ENCODE data around the gene CFAP58. TPM values are rescaled to one million over a fixed set of nuclear protein-coding genes. Genes with fewer than 3 reads are reported as not detected.

The CFAP58 gene
- total and polyA plus RNA-seq, 4 donors: 0.01 to 0.09 (median 0.08) TPM; not detected in 1

DNA sequence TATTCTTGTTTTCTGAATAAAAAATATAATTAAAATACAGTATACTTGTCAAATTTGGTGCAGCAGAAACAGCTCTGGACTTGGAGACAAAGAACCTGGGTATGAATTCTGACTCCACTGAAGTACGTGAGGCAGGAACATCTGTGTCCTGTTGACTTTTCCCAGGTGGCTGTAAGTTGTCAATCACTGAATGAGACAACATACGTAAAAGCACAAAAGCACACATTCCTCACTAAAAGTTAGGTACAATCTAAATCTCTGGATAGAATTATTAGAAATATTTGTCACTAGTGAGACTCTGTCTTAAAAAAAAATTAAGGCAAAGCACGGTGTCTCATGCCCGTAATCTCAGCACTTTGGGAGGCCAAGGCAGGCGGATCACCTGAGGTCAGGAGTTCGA is 18.1 kb downstream of the CFAP58 start:
- Histone ChIP-seq H3K36me3 (ENCODE audit: control insufficient read depth in 4 of 4, insufficient read depth in 3 of 4, low read depth in 1 of 4, low read length in 3 of 4) (no peaks in the 10 kb centered on the region), H3K4me3 (ENCODE audit: low read depth in 1 of 3, low read length in 3 of 3) (no peak overlapping the region), H3K27ac (ENCODE audit: low read depth in 1 of 2, low read length in 2 of 2) (no peak overlapping the region), H3K27me3 (ENCODE audit: control insufficient read depth in 4 of 4, insufficient read depth in 4 of 4, low read length in 3 of 4) (peaks cover 0 to 8% (median 3%) of the 10 kb centered on the region in 4 donors), H3K9me3 (ENCODE audit: control insufficient read depth in 4 of 4, low read length in 3 of 4) (peaks cover 0 to 7% (median 4%) of the 10 kb centered on the region in 4 donors), H3K9ac (ENCODE audit: low read depth in 1 of 2, low read length in 2 of 2) (no peak overlapping the region), H3K4me1 (ENCODE audit: control insufficient read depth in 4 of 4, insufficient read depth in 4 of 4, low read length in 3 of 4) (no peaks in the 10 kb centered on the region)
- DNase-seq (ENCODE audit: low spot score): no peak
- 88% methylated on average over 6 of the region's 6 CpGs for WGBS
- TF ChIP-seq EGR1 (IDR thresholded peaks at IDR 0.05; ENCODE audit: low read depth in 2 of 2) (no peak), NR2F2 (IDR thresholded peaks at IDR 0.05) (no peak), GABPA (IDR thresholded peaks at IDR 0.05 in 1 of 2, conservative IDR thresholded peaks at IDR 0.05 in 1 of 2) (no peak), HNF4G (IDR thresholded peaks at IDR 0.05) (no peak), TAF1 (conservative IDR thresholded peaks at IDR 0.05) (no peak), FOXA1 (IDR thresholded peaks at IDR 0.05) (no peak), MAX (IDR thresholded peaks at IDR 0.05) (no peak), YY1 (IDR thresholded peaks at IDR 0.05) (no peak), SP1 (IDR thresholded peaks at IDR 0.05) (no peak), RAD21 (IDR thresholded peaks at IDR 0.05) (no peak)
- TF ChIP-seq, protein P1, sequence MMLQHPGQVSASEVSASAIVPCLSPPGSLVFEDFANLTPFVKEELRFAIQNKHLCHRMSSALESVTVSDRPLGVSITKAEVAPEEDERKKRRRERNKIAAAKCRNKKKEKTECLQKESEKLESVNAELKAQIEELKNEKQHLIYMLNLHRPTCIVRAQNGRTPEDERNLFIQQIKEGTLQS (IDR thresholded peaks at IDR 0.05): no peak
- TF ChIP-seq, protein P2, sequence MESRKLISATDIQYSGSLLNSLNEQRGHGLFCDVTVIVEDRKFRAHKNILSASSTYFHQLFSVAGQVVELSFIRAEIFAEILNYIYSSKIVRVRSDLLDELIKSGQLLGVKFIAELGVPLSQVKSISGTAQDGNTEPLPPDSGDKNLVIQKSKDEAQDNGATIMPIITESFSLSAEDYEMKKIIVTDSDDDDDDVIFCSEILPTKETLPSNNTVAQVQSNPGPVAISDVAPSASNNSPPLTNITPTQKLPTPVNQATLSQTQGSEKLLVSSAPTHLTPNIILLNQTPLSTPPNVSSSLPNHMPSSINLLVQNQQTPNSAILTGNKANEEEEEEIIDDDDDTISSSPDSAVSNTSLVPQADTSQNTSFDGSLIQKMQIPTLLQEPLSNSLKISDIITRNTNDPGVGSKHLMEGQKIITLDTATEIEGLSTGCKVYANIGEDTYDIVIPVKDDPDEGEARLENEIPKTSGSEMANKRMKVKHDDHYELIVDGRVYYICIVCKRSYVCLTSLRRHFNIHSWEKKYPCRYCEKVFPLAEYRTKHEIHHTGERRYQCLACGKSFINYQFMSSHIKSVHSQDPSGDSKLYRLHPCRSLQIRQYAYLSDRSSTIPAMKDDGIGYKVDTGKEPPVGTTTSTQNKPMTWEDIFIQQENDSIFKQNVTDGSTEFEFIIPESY (IDR thresholded peaks at IDR 0.05): no peak
- TF ChIP-seq, protein P3, sequence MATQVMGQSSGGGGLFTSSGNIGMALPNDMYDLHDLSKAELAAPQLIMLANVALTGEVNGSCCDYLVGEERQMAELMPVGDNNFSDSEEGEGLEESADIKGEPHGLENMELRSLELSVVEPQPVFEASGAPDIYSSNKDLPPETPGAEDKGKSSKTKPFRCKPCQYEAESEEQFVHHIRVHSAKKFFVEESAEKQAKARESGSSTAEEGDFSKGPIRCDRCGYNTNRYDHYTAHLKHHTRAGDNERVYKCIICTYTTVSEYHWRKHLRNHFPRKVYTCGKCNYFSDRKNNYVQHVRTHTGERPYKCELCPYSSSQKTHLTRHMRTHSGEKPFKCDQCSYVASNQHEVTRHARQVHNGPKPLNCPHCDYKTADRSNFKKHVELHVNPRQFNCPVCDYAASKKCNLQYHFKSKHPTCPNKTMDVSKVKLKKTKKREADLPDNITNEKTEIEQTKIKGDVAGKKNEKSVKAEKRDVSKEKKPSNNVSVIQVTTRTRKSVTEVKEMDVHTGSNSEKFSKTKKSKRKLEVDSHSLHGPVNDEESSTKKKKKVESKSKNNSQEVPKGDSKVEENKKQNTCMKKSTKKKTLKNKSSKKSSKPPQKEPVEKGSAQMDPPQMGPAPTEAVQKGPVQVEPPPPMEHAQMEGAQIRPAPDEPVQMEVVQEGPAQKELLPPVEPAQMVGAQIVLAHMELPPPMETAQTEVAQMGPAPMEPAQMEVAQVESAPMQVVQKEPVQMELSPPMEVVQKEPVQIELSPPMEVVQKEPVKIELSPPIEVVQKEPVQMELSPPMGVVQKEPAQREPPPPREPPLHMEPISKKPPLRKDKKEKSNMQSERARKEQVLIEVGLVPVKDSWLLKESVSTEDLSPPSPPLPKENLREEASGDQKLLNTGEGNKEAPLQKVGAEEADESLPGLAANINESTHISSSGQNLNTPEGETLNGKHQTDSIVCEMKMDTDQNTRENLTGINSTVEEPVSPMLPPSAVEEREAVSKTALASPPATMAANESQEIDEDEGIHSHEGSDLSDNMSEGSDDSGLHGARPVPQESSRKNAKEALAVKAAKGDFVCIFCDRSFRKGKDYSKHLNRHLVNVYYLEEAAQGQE (IDR thresholded peaks at IDR 0.05): no peak

GRCh38 chr10:104374591-104374990 is 21.0 kb downstream of the CFAP58 start:
- peaks cover 0 to 7% (median 4%) of the 10 kb centered on the region in 4 donors for H3K9me3 ChIP-seq (ENCODE audit: control insufficient read depth in 4 of 4, low read length in 3 of 4)
- H3K4me1 ChIP-seq (ENCODE audit: control insufficient read depth in 4 of 4, insufficient read depth in 4 of 4, low read length in 3 of 4): no peaks in the 10 kb centered on the region
- WGBS: 61% methylated on average over 1 of the region's 1 CpG
- no peak for TF ChIP-seq JUND (IDR thresholded peaks at IDR 0.05)
- TF ChIP-seq HNF4A (conservative IDR thresholded peaks at IDR 0.05): no peak
- TF ChIP-seq SP1 (IDR thresholded peaks at IDR 0.05): no peak
- no peak for TF ChIP-seq FOXA2 (IDR thresholded peaks at IDR 0.05)
- TF ChIP-seq TAF1 (conservative IDR thresholded peaks at IDR 0.05): no peak
- TF ChIP-seq, protein P3 (IDR thresholded peaks at IDR 0.05): no peak
- TF ChIP-seq HNF4G (IDR thresholded peaks at IDR 0.05): no peak
- TF ChIP-seq, protein P2 (IDR thresholded peaks at IDR 0.05): no peak
- TF ChIP-seq, protein P4, sequence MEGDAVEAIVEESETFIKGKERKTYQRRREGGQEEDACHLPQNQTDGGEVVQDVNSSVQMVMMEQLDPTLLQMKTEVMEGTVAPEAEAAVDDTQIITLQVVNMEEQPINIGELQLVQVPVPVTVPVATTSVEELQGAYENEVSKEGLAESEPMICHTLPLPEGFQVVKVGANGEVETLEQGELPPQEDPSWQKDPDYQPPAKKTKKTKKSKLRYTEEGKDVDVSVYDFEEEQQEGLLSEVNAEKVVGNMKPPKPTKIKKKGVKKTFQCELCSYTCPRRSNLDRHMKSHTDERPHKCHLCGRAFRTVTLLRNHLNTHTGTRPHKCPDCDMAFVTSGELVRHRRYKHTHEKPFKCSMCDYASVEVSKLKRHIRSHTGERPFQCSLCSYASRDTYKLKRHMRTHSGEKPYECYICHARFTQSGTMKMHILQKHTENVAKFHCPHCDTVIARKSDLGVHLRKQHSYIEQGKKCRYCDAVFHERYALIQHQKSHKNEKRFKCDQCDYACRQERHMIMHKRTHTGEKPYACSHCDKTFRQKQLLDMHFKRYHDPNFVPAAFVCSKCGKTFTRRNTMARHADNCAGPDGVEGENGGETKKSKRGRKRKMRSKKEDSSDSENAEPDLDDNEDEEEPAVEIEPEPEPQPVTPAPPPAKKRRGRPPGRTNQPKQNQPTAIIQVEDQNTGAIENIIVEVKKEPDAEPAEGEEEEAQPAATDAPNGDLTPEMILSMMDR (IDR thresholded peaks at IDR 0.05; ENCODE audit: low read depth, low read length, missing input control): no peak
- no peak for TF ChIP-seq RXRA (IDR thresholded peaks at IDR 0.05)
- TF ChIP-seq NR2F2 (IDR thresholded peaks at IDR 0.05): no peak
- no peak for TF ChIP-seq RAD21 (IDR thresholded peaks at IDR 0.05)
- TF ChIP-seq, protein P1 (IDR thresholded peaks at IDR 0.05): no peak
- TF ChIP-seq FOXA1 (IDR thresholded peaks at IDR 0.05): no peak
- TF ChIP-seq EGR1 (IDR thresholded peaks at IDR 0.05; ENCODE audit: low read depth in 2 of 2): no peak

More at GRCh38 chr10:104374591-104374990, 21.0 kb downstream of the CFAP58 start:
- H3K27me3 ChIP-seq (ENCODE audit: control insufficient read depth in 4 of 4, insufficient read depth in 4 of 4, low read length in 3 of 4): peaks cover 0 to 8% (median 3%) of the 10 kb centered on the region in 4 donors
- no peak overlapping the region for H3K27ac ChIP-seq (ENCODE audit: low read depth in 1 of 2, low read length in 2 of 2)
- H3K9ac ChIP-seq (ENCODE audit: low read depth in 1 of 2, low read length in 2 of 2): no peak overlapping the region
- no peak overlapping the region for H3K4me3 ChIP-seq (ENCODE audit: low read depth in 1 of 3, low read length in 3 of 3)
- DNase-seq (ENCODE audit: low spot score): no peak
- no peaks in the 10 kb centered on the region for H3K36me3 ChIP-seq (ENCODE audit: control insufficient read depth in 4 of 4, insufficient read depth in 3 of 4, low read depth in 1 of 4, low read length in 3 of 4)

All from liver (tissue), 9 donors.